HCT116 (cell line): ENCODE data around the gene TRDN. TPM values are rescaled to one million over a fixed set of nuclear protein-coding genes. Genes with fewer than 3 reads are reported as not detected.

Source experiments
- ATAC-seq: fragments of 200-7000 bp; cut with Tn5 transposase; 2 replicates; pipeline ENCODE4 v1.9.1; 2020; ENCODE audit warnings: mild to moderate bottlenecking, moderate library complexity
- BruUV-seq: library from RNA; stranded (reverse); fragments of 400-500 nt; replicated peaks from 2 replicates; lab custom pipeline; 2021; lab: Mats Ljungman, UMichigan
- CTCF ChIA-PET: fragments of 300-600 bp; sonication (Branson Sonifier 250); formaldehyde crosslinking; loops from one replicate; lab custom pipeline; 2021; ENCODE audit warnings: antibody characterized with exemption; lab: Charles Lee
- POLR2A ChIA-PET: fragments of 300-600, 350-600 bp; sonication (Branson Sonifier 250); formaldehyde crosslinking; loops from one replicate; lab custom pipeline; 2021; ENCODE audit warnings: antibody characterized with exemption; lab: Charles Lee
- RAD21 ChIA-PET, 2 experiments: fragments of 300-600 bp; sonication (Branson Sonifier 250); formaldehyde crosslinking; loops; one replicate each; lab custom pipeline; 2023; ENCODE audit warnings: low total read pairs in 2 of 2; ENCODE audit not compliant: uncharacterized antibody in 2 of 2, unreplicated experiment in 2 of 2, low non-redundant PET in 1 of 2; lab: Charles Lee
- DNase-seq: peaks from one replicate; pipeline ENCODE4 v3.0.0-alpha.2; 2010; ENCODE audit warnings: low read depth, low spot score
- H2AFZ ChIP-seq: fragments of 200-600 bp; shearing (Covaris generic), sonication (generic); 2 replicates; pipeline ENCODE4 v1.6.1; 2017; ENCODE audit warnings: low read depth, mixed run types, mixed read lengths, antibody characterized with exemption, low read length; ENCODE audit not compliant: poor library complexity, severe bottlenecking
- H3K27ac ChIP-seq: 2 replicates; pipeline ENCODE4 v1.5.1; 2012; ENCODE audit warnings: low read depth, low read length
- H3K27me3 ChIP-seq: fragments of 200-600 bp; sonication (generic); 2 replicates; pipeline ENCODE4 v1.6.1; 2016; ENCODE audit warnings: mixed run types, low read length, mixed read lengths; ENCODE audit not compliant: insufficient read depth
- H3K36me3 ChIP-seq, 2 experiments: fragments of 200-500 bp in 1 of 2; fragments of 200-600 bp in 1 of 2; sonication (Bioruptor generic) in 1 of 2; sonication (generic) in 1 of 2; 2 replicates each; pipeline versions ENCODE4 v1.5.1 to v1.6.1; 2014 to 2016; ENCODE audit warnings: low read length in 2 of 2, inconsistent platforms in 1 of 2, mixed read lengths in 1 of 2, mixed run types in 1 of 2; ENCODE audit not compliant: insufficient read depth in 2 of 2, control insufficient read depth in 1 of 2
- H3K4me1 ChIP-seq, 2 experiments: fragments of 200-600 bp in 1 of 2; sonication (generic) in 1 of 2; 2 replicates each; pipeline versions ENCODE4 v1.5.1 to v1.6.1; 2012 to 2017; ENCODE audit warnings: low read length in 2 of 2, inconsistent platforms in 1 of 2, mild to moderate bottlenecking in 1 of 2, mixed read lengths in 1 of 2, mixed run types in 1 of 2, moderate library complexity in 1 of 2; ENCODE audit not compliant: insufficient read depth in 2 of 2, control insufficient read depth in 1 of 2
- H3K4me2 ChIP-seq: fragments of 200-600 bp; sonication (generic); 2 replicates; pipeline ENCODE4 v1.6.1; 2017; ENCODE audit warnings: mixed run types, low read length, mixed read lengths
- H3K4me3 ChIP-seq, 2 experiments: fragments of 200-600 bp in 1 of 2; sonication (generic) in 1 of 2; replicated peaks in 1 of 2; 2 replicates each; pipeline ENCODE4 v1.5.1; 2011 to 2016; ENCODE audit warnings: low read length in 2 of 2, control low read depth in 1 of 2, low read depth in 1 of 2, mild to moderate bottlenecking in 1 of 2, mixed read lengths in 1 of 2, mixed run types in 1 of 2
- H3K79me2 ChIP-seq: fragments of 200-600 bp; sonication (generic); 2 replicates; pipeline ENCODE4 v1.6.1; 2017; ENCODE audit warnings: mild to moderate bottlenecking, mixed run types, low read length, moderate library complexity, mixed read lengths; ENCODE audit not compliant: insufficient read depth
- H3K9ac ChIP-seq: fragments of 200-600 bp; sonication (generic); 2 replicates; pipeline ENCODE4 v1.6.1; 2016; ENCODE audit warnings: low read length, mixed read lengths
- H3K9me2 ChIP-seq: fragments of 200-600 bp; sonication (generic), shearing (Covaris generic); 2 replicates; pipeline ENCODE4 v1.6.1; 2017; ENCODE audit warnings: mixed run types, mild to moderate bottlenecking, moderate library complexity; ENCODE audit not compliant: insufficient read depth
- H3K9me3 ChIP-seq, 2 experiments: fragments of 200-500 bp in 1 of 2; fragments of 200-600 bp in 1 of 2; sonication (Bioruptor generic) in 1 of 2; sonication (generic) in 1 of 2; 2 replicates each; pipeline ENCODE4 v1.6.1; 2014 to 2017; ENCODE audit warnings: low read length in 2 of 2, mixed read lengths in 2 of 2, inconsistent platforms in 1 of 2, low read depth in 1 of 2, mild to moderate bottlenecking in 1 of 2, mixed run types in 1 of 2, moderate library complexity in 1 of 2; ENCODE audit not compliant: control insufficient read depth in 1 of 2, insufficient read depth in 1 of 2
- H4K20me1 ChIP-seq: fragments of 200-600 bp; sonication (generic), shearing (Covaris generic); 2 replicates; pipeline ENCODE4 v1.6.1; 2017; ENCODE audit warnings: mixed run types, mild to moderate bottlenecking, moderate library complexity; ENCODE audit not compliant: insufficient read depth
- CBX3 ChIP-seq: IDR thresholded peaks from 2 replicates; pipeline ENCODE4 v1.6.1; 2012; ENCODE audit warnings: low read depth
- CEBPB ChIP-seq: IDR thresholded peaks from 2 replicates; pipeline ENCODE4 v1.6.1; 2012; ENCODE audit warnings: low read depth
- EGR1 ChIP-seq: IDR thresholded peaks from 2 replicates; pipeline ENCODE4 v1.6.1; 2012; ENCODE audit warnings: low read depth
- ELF1 ChIP-seq: IDR thresholded peaks from 2 replicates; pipeline ENCODE4 v1.6.1; 2012; ENCODE audit warnings: low read depth, borderline replicate concordance
- EZH2 ChIP-seq: fragments of 200-600 bp; sonication (generic); IDR thresholded peaks from 2 replicates; pipeline ENCODE4 v1.6.1; 2017; ENCODE audit warnings: antibody characterized with exemption, mixed run types
- FOSL1 ChIP-seq: IDR thresholded peaks from 2 replicates; pipeline ENCODE4 v1.6.1; 2012; ENCODE audit warnings: low read depth
- JUND ChIP-seq: IDR thresholded peaks from 2 replicates; pipeline ENCODE4 v1.6.1; 2012
- POLR2A ChIP-seq: IDR thresholded peaks from 2 replicates; pipeline ENCODE4 v1.7.0; 2011; ENCODE audit warnings: borderline replicate concordance; ENCODE audit not compliant: insufficient read depth, insufficient read length; ENCODE audit errors: extremely low read depth
- POLR2AphosphoS5 ChIP-seq: IDR thresholded peaks from 2 replicates; pipeline ENCODE4 v1.6.1; 2011; ENCODE audit warnings: mild to moderate bottlenecking, low read depth, low read length, moderate library complexity
- RAD21 ChIP-seq: IDR thresholded peaks from 2 replicates; pipeline ENCODE4 v1.6.1; 2012; ENCODE audit warnings: low read depth, mild to moderate bottlenecking
- SIN3A ChIP-seq: IDR thresholded peaks from 2 replicates; pipeline ENCODE4 v1.6.1; 2012; ENCODE audit warnings: low read depth
- SP1 ChIP-seq: IDR thresholded peaks from 2 replicates; pipeline ENCODE4 v1.6.1; 2012; ENCODE audit warnings: low read depth
- SRF ChIP-seq: IDR thresholded peaks from 2 replicates; pipeline ENCODE4 v1.6.1; 2012; ENCODE audit warnings: low read depth
- TCF7L2 ChIP-seq: IDR thresholded peaks from 2 replicates; pipeline ENCODE4 v1.7.0; 2011; ENCODE audit warnings: borderline replicate concordance, inconsistent platforms; ENCODE audit not compliant: insufficient read depth, insufficient read length; ENCODE audit errors: extremely low read depth
- YY1 ChIP-seq: IDR thresholded peaks from 2 replicates; pipeline ENCODE4 v1.6.1; 2011; ENCODE audit warnings: low read length, low read depth, moderate library complexity, mild to moderate bottlenecking; ENCODE audit not compliant: insufficient replicate concordance; ENCODE audit errors: extremely low read depth
- ZFX ChIP-seq: fragments of 450-650 bp; IDR thresholded peaks from 2 replicates; pipeline ENCODE4 v1.6.1; 2017
- ZNF274 ChIP-seq: fragments of 200-500 bp; sonication (Bioruptor generic); IDR thresholded peaks from 2 replicates; pipeline ENCODE4 v1.6.1; 2014; ENCODE audit warnings: mild to moderate bottlenecking, low read depth, low read length, inconsistent platforms
- intact Hi-C: fragments of 100-400 bp; cut with micrococcal nuclease; formaldehyde crosslinking; loops from 2 replicates; pipeline ENCODE4 v1.10.0; 2022
- total RNA-seq: library from RNA; stranded (reverse); gene quantifications from one replicate; pipeline ENCODE4 v1.2.1, GENCODE V29; 2021; ENCODE audit not compliant: unreplicated experiment
- TF ChIP-seq, protein P1 (sequence below), 3 experiments: fragments of 200-600 bp in 1 of 3; sonication (generic) in 1 of 3; IDR thresholded peaks in 2 of 3; conservative IDR thresholded peaks in 1 of 3; 2 replicates each; pipeline ENCODE4 v1.5.1; 2012 to 2017; ENCODE audit warnings: low read depth in 2 of 3, low read length in 2 of 3, antibody characterized with exemption in 1 of 3, borderline replicate concordance in 1 of 3, control low read depth in 1 of 3, mild to moderate bottlenecking in 1 of 3, mixed read lengths in 1 of 3, mixed run types in 1 of 3, moderate library complexity in 1 of 3; ENCODE audit not compliant: insufficient read depth in 1 of 3
- TF ChIP-seq, protein P2 (sequence below): IDR thresholded peaks from 2 replicates; pipeline ENCODE4 v1.6.1; 2012
- TF ChIP-seq, protein P3 (sequence below): IDR thresholded peaks from 2 replicates; pipeline ENCODE4 v1.6.1; 2012; ENCODE audit warnings: low read depth

Gene TRDN
- total RNA-seq, 1 experiment from 2014 or later = not detected

DNA sequence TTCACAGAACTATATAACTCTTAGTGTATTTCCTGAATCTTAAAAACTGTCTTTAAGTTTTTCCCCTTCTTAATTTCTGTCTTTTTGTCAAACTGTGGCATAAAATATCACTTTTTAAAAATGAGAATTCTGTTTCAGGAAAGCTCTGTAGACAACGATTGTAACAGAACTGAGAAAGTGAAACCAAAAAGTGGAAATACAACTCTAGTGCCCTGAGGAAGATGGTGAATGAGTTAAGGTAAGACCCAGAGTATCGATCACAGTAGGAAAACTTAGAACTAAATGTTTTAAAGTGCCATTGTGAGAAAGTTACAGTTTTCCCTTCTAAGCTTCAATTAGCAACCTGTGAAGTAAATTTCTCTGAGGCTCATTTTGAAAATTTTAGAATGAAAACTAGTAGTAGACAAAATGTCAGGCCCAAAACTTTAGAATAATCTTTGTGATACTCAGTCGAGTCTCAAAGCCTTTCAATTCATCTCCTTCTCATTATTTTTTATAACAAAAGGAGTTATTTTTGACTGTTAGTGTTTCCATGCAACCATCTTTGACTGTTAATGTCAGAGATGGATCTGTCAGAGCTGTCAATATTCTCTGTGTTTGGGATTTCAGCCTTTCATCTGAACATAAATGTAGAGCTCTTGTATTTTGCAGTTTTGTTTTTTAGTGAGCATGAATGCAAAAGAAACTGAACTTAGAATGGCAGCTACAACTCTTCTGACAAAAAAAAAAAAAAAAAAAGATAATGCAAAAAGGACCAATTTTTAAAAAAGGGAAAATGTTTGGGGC lies 19.0 kb upstream of the TRDN start (continued):
- no peak for TF ChIP-seq CBX3
- no peak for TF ChIP-seq ZFX
- TF ChIP-seq ELF1 = no peak
- TF ChIP-seq POLR2A = no peak
- no peak for TF ChIP-seq CEBPB
- TF ChIP-seq POLR2AphosphoS5 = no peak
- no peak for TF ChIP-seq JUND
- TF ChIP-seq YY1 = no peak
- no peak for TF ChIP-seq SP1
- TF ChIP-seq RAD21 = no peak
- TF ChIP-seq EGR1 = no peak
- TF ChIP-seq EZH2 = no peak

DNA sequence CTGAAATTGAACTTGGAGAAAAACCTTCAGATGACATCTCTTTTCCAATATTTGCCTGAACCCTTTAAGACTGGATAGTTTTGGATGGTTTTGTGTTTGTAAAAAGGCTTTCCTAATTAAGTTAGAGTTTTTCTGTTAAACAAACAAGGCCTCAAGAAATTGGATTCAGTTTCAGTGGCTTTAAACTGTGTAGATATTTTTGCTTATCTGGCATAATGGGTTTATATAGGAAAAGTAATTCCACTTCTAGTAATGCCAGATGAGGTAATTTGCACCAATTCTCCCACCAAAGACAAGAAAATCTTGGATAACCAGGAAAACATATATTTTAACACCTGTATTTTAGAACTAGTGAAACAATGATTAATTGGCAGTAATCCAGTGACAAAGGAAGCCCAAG lies 12.0 kb upstream of the TRDN start:
- Histone ChIP-seq H3K9me3 (no peaks in the 10 kb centered on the region), H4K20me1 (no peaks in the 10 kb centered on the region), H3K9me2 (no peaks in the 10 kb centered on the region), H3K27ac (no peak overlapping the region), H3K4me3 (no peak overlapping the region), H3K79me2 (no peaks in the 10 kb centered on the region), H3K4me1 (no peaks in the 10 kb centered on the region), H2AFZ (no peak overlapping the region), H3K9ac (no peak overlapping the region), H3K27me3 (no peaks in the 10 kb centered on the region), H3K4me2 (no peak overlapping the region), H3K36me3 (no peaks in the 10 kb centered on the region)
- ChIA-PET CTCF (no interaction called here), POLR2A (no interaction called here), RAD21 (no interaction called here)
- ATAC-seq (no peak), DNase-seq (no peak)
- no peak for TF ChIP-seq POLR2AphosphoS5
- TF ChIP-seq EZH2 = no peak
- TF ChIP-seq CBX3 = no peak
- no peak for TF ChIP-seq ZNF274
- TF ChIP-seq CEBPB = no peak
- no peak for TF ChIP-seq ZFX
- TF ChIP-seq SIN3A = no peak
- TF ChIP-seq, protein P1, sequence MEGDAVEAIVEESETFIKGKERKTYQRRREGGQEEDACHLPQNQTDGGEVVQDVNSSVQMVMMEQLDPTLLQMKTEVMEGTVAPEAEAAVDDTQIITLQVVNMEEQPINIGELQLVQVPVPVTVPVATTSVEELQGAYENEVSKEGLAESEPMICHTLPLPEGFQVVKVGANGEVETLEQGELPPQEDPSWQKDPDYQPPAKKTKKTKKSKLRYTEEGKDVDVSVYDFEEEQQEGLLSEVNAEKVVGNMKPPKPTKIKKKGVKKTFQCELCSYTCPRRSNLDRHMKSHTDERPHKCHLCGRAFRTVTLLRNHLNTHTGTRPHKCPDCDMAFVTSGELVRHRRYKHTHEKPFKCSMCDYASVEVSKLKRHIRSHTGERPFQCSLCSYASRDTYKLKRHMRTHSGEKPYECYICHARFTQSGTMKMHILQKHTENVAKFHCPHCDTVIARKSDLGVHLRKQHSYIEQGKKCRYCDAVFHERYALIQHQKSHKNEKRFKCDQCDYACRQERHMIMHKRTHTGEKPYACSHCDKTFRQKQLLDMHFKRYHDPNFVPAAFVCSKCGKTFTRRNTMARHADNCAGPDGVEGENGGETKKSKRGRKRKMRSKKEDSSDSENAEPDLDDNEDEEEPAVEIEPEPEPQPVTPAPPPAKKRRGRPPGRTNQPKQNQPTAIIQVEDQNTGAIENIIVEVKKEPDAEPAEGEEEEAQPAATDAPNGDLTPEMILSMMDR (IDR thresholded peaks at IDR 0.05 in 2 of 3, conservative IDR thresholded peaks at IDR 0.05 in 1 of 3; ENCODE audit: borderline replicate concordance in 1 of 3, insufficient read depth in 1 of 3, low read depth in 2 of 3, low read length in 2 of 3) = no peak
- no peak for TF ChIP-seq POLR2A
- TF ChIP-seq, protein P2, sequence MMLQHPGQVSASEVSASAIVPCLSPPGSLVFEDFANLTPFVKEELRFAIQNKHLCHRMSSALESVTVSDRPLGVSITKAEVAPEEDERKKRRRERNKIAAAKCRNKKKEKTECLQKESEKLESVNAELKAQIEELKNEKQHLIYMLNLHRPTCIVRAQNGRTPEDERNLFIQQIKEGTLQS = no peak
- no peak for TF ChIP-seq EGR1
- TF ChIP-seq SRF = no peak
- TF ChIP-seq FOSL1 = no peak
- TF ChIP-seq YY1 = no peak
- TF ChIP-seq, protein P3, sequence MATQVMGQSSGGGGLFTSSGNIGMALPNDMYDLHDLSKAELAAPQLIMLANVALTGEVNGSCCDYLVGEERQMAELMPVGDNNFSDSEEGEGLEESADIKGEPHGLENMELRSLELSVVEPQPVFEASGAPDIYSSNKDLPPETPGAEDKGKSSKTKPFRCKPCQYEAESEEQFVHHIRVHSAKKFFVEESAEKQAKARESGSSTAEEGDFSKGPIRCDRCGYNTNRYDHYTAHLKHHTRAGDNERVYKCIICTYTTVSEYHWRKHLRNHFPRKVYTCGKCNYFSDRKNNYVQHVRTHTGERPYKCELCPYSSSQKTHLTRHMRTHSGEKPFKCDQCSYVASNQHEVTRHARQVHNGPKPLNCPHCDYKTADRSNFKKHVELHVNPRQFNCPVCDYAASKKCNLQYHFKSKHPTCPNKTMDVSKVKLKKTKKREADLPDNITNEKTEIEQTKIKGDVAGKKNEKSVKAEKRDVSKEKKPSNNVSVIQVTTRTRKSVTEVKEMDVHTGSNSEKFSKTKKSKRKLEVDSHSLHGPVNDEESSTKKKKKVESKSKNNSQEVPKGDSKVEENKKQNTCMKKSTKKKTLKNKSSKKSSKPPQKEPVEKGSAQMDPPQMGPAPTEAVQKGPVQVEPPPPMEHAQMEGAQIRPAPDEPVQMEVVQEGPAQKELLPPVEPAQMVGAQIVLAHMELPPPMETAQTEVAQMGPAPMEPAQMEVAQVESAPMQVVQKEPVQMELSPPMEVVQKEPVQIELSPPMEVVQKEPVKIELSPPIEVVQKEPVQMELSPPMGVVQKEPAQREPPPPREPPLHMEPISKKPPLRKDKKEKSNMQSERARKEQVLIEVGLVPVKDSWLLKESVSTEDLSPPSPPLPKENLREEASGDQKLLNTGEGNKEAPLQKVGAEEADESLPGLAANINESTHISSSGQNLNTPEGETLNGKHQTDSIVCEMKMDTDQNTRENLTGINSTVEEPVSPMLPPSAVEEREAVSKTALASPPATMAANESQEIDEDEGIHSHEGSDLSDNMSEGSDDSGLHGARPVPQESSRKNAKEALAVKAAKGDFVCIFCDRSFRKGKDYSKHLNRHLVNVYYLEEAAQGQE = no peak
- TF ChIP-seq JUND = no peak
- no peak for TF ChIP-seq SP1
- TF ChIP-seq TCF7L2 = no peak
- intact Hi-C loops = no loop called here
- BruUV-seq = no TSS peak
